H1 (cell line): ENCODE results near the gene B4GALT5. TPM values are rescaled to one million over a fixed set of nuclear protein-coding genes. Genes with fewer than 3 reads are reported as not detected.

Source experiments
- CBX5 ChIP-seq: fragments of 300-800, 300-1000 bp; sonication (generic); IDR thresholded peaks from 2 replicates; pipeline ENCODE4 v1.7.1; 2016; ENCODE audit warnings: antibody characterized with exemption, low read length, low read depth
- GABPA ChIP-seq: IDR thresholded peaks from 2 replicates; pipeline ENCODE4 v1.6.1; 2011; ENCODE audit warnings: mild to moderate bottlenecking, low read length, moderate library complexity, borderline replicate concordance; ENCODE audit not compliant: insufficient read depth
- JUND ChIP-seq: IDR thresholded peaks from 2 replicates; pipeline ENCODE4 v1.6.1; 2011; ENCODE audit warnings: mild to moderate bottlenecking, improper control_type of control experiment, low read length
- KDM5A ChIP-seq: fragments of 200-600 bp; IDR thresholded peaks from 2 replicates; pipeline ENCODE4 v1.7.1; 2012; ENCODE audit warnings: mild to moderate bottlenecking, low read length, inconsistent platforms, mixed read lengths
- PHF8 ChIP-seq: fragments of 200-600 bp; sonication (generic); conservative IDR thresholded peaks from 2 replicates; pipeline ENCODE4 v1.7.1; 2012; ENCODE audit warnings: low read depth, mild to moderate bottlenecking, inconsistent platforms, low read length, moderate library complexity
- RAD21 ChIP-seq, 2 experiments: IDR thresholded peaks in 1 of 2; conservative IDR thresholded peaks in 1 of 2; 2 replicates each; pipeline ENCODE4 v1.6.1; 2011; ENCODE audit warnings: low read depth in 2 of 2, low read length in 2 of 2, improper control_type of control experiment in 1 of 2, inconsistent platforms in 1 of 2, mild to moderate bottlenecking in 1 of 2, moderate library complexity in 1 of 2
- RXRA ChIP-seq: IDR thresholded peaks from 2 replicates; pipeline ENCODE4 v1.6.1; 2011; ENCODE audit warnings: low read depth, mild to moderate bottlenecking, low read length, moderate library complexity; ENCODE audit not compliant: insufficient read depth
- SP1 ChIP-seq: IDR thresholded peaks from 2 replicates; pipeline ENCODE4 v1.6.1; 2011; ENCODE audit warnings: low read depth, low read length
- SP2 ChIP-seq: IDR thresholded peaks from 2 replicates; pipeline ENCODE4 v1.6.1; 2012; ENCODE audit warnings: mild to moderate bottlenecking, low read length, inconsistent platforms
- SUZ12 ChIP-seq: fragments of 200-600 bp; sonication (generic); IDR thresholded peaks from 2 replicates; pipeline ENCODE4 v1.6.1; 2012; ENCODE audit warnings: mild to moderate bottlenecking, inconsistent platforms, low read length, moderate library complexity, mixed read lengths
- polyA plus RNA-seq, 7 experiments: library from polyadenylated mRNA; depleted of rRNA in 3 of 7; stranded (reverse) in 5 of 7; unstranded in 2 of 7; fragments of >200 nt in 5 of 7; fragments of 200-250 nt in 2 of 7; gene quantifications; 1 replicate in 5 of 7; 2 replicates in 1 of 7; 4 replicates in 1 of 7; pipeline versions ENCODE4 v1.2.1 to v1.2.3, GENCODE V29; 2011 to 2013; ENCODE audit warnings: missing spikeins in 2 of 7, mixed read lengths in 2 of 7
- total RNA-seq: library from RNA; stranded (reverse); fragmentation: NEBNext Ultra II Directional; extraction: Animal tissue kit (Norgen Biotek cat#: 25700); gene quantifications from 2 replicates; pipeline ENCODE4 v1.2.1, GENCODE V29; 2021
- TF ChIP-seq, protein P1 (sequence below): fragments of 300-600 bp; sonication (generic); IDR thresholded peaks from 2 replicates; pipeline ENCODE4 v1.7.1; 2012; ENCODE audit warnings: low read length, moderate library complexity, mild to moderate bottlenecking, inconsistent platforms; ENCODE audit not compliant: insufficient replicate concordance
- TF ChIP-seq, protein P2 (sequence below): IDR thresholded peaks from 2 replicates; pipeline ENCODE4 v1.6.1; 2012; ENCODE audit warnings: inconsistent platforms

Gene B4GALT5
- total and polyA plus RNA-seq, 2 of the 8 experiments (the other 6 are each of a cell fraction or from before 2014, with no cell fraction given): 46.5 to 75.4 TPM

DNA sequence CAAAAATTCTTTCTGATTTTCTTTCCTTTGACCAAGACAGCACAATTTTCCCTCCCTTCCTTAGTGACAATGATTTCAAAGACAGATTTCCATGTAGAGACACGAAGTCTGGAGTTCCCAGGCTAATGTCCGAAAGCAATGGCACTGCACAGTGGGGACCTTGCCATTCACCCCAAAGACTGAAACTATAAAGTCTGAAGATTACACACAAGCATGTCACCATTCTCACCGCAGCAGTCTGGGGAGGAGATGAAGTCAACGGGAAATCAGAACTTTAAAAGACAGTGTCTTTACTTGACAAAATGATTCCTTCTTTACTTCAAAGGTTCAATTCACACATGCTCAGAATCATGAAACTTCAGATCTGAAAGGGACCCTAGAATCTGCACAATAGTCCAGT, 8.3 kb downstream of the B4GALT5 start (continued):
- TF ChIP-seq, protein P1, sequence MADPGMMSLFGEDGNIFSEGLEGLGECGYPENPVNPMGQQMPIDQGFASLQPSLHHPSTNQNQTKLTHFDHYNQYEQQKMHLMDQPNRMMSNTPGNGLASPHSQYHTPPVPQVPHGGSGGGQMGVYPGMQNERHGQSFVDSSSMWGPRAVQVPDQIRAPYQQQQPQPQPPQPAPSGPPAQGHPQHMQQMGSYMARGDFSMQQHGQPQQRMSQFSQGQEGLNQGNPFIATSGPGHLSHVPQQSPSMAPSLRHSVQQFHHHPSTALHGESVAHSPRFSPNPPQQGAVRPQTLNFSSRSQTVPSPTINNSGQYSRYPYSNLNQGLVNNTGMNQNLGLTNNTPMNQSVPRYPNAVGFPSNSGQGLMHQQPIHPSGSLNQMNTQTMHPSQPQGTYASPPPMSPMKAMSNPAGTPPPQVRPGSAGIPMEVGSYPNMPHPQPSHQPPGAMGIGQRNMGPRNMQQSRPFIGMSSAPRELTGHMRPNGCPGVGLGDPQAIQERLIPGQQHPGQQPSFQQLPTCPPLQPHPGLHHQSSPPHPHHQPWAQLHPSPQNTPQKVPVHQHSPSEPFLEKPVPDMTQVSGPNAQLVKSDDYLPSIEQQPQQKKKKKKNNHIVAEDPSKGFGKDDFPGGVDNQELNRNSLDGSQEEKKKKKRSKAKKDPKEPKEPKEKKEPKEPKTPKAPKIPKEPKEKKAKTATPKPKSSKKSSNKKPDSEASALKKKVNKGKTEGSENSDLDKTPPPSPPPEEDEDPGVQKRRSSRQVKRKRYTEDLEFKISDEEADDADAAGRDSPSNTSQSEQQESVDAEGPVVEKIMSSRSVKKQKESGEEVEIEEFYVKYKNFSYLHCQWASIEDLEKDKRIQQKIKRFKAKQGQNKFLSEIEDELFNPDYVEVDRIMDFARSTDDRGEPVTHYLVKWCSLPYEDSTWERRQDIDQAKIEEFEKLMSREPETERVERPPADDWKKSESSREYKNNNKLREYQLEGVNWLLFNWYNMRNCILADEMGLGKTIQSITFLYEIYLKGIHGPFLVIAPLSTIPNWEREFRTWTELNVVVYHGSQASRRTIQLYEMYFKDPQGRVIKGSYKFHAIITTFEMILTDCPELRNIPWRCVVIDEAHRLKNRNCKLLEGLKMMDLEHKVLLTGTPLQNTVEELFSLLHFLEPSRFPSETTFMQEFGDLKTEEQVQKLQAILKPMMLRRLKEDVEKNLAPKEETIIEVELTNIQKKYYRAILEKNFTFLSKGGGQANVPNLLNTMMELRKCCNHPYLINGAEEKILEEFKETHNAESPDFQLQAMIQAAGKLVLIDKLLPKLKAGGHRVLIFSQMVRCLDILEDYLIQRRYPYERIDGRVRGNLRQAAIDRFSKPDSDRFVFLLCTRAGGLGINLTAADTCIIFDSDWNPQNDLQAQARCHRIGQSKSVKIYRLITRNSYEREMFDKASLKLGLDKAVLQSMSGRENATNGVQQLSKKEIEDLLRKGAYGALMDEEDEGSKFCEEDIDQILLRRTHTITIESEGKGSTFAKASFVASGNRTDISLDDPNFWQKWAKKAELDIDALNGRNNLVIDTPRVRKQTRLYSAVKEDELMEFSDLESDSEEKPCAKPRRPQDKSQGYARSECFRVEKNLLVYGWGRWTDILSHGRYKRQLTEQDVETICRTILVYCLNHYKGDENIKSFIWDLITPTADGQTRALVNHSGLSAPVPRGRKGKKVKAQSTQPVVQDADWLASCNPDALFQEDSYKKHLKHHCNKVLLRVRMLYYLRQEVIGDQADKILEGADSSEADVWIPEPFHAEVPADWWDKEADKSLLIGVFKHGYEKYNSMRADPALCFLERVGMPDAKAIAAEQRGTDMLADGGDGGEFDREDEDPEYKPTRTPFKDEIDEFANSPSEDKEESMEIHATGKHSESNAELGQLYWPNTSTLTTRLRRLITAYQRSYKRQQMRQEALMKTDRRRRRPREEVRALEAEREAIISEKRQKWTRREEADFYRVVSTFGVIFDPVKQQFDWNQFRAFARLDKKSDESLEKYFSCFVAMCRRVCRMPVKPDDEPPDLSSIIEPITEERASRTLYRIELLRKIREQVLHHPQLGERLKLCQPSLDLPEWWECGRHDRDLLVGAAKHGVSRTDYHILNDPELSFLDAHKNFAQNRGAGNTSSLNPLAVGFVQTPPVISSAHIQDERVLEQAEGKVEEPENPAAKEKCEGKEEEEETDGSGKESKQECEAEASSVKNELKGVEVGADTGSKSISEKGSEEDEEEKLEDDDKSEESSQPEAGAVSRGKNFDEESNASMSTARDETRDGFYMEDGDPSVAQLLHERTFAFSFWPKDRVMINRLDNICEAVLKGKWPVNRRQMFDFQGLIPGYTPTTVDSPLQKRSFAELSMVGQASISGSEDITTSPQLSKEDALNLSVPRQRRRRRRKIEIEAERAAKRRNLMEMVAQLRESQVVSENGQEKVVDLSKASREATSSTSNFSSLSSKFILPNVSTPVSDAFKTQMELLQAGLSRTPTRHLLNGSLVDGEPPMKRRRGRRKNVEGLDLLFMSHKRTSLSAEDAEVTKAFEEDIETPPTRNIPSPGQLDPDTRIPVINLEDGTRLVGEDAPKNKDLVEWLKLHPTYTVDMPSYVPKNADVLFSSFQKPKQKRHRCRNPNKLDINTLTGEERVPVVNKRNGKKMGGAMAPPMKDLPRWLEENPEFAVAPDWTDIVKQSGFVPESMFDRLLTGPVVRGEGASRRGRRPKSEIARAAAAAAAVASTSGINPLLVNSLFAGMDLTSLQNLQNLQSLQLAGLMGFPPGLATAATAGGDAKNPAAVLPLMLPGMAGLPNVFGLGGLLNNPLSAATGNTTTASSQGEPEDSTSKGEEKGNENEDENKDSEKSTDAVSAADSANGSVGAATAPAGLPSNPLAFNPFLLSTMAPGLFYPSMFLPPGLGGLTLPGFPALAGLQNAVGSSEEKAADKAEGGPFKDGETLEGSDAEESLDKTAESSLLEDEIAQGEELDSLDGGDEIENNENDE: no peak
- TF ChIP-seq KDM5A (no peak), JUND (no peak), GABPA (no peak), SUZ12 (no peak), RXRA (no peak), PHF8 (no peak), CBX5 (no peak), RAD21 (IDR thresholded peaks at IDR 0.05 in 1 of 2, conservative IDR thresholded peaks at IDR 0.05 in 1 of 2; ENCODE audit: low read depth in 2 of 2, low read length in 2 of 2) (no peak), SP1 (no peak), SP2 (no peak)
- TF ChIP-seq, protein P2, sequence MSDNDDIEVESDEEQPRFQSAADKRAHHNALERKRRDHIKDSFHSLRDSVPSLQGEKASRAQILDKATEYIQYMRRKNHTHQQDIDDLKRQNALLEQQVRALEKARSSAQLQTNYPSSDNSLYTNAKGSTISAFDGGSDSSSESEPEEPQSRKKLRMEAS: no peak
